Measurements from ENCODE around the gene FOXO6.
A peak's percentile ranks its signal among the peaks of the same experiment; 100 is the strongest.

The FOXO6 gene

DNA sequence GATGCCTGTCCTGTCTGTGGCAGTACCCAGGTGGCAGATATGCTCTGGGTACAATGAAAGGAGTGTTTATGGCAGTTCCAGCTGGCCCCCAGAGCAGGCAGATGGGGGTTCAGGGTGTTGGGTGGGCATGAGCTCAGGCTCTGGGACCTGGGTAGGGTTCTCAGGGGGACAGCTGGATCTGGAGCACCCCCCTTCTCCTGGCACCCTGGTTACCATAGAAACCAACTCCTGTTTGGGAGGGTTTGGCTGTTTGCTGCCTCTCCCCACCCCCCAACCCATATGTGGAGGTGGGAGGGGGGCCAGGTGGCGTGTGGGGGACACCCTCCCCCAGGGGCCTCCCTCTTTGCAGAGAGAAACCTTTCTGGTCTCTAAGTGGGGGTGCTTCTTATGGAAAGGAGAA is 7.1 kb downstream of the FOXO6 start:
- no peak for DNase-seq

DNA sequence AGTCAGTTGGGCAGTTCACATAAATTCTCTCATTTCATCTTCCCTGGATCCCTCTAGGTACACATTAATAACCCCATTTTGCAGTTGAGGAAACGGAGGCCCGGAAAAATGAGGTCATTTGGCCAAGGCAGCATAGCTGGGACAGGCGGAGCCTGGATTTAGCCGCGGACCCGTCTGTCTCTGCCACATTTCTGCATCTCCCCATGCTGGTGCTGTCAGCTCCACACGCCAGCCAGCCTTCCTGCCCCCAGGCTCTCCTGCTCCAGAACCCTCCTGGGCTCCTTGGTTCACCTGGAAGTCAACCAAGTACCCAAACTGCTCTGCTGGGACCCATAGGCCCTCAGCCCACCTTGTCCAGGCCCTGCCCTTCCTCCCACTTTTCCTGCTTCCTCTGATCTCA is 7.6 kb downstream of the FOXO6 start:
- DNase-seq = no peak

DNA sequence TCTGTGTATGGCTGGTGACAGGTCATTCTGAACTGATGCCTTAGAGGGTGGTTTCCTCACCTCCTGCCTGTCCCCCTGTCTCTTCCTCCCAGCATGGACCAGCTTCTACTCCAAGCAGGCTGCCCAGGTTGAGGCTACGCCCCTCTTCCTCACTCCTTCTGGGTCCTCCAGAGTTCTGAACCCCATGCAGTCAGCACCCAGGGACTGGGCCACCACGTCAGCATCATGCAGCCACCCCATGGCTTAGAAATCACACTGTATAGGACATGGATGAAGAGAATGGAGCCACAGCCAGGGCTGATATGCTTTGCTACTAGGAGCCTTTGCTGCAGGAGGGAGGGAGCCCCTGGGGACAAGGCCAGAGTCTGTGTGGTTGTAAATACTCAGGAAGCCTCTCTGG is 8.3 kb downstream of the FOXO6 start:
- no peak for DNase-seq

DNA sequence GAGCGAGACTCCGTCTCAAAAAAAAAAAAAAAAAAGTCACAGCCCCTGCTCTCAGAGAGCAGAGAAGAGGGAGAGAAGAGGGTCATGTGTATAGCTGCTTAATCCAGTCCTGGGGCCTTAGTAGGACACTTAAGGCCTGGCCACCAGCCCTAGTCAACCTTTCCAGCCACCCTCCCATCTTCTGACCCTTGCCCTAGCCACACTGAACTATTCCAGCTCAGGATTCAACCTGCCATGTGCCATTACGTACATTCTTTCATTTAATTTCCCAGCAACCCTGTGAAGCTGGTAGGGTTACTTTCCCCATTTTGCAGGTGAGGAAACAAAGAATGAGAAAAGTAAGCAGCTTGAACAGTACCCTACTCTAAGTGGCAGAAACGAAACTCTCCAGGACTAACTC is 9.0 kb downstream of the FOXO6 start:
- no peak for DNase-seq

- DNase-seq = no peak
These were observed 9.7 kb downstream of the FOXO6 start for GRCh38 chr1:41370756-41371420.

DNA sequence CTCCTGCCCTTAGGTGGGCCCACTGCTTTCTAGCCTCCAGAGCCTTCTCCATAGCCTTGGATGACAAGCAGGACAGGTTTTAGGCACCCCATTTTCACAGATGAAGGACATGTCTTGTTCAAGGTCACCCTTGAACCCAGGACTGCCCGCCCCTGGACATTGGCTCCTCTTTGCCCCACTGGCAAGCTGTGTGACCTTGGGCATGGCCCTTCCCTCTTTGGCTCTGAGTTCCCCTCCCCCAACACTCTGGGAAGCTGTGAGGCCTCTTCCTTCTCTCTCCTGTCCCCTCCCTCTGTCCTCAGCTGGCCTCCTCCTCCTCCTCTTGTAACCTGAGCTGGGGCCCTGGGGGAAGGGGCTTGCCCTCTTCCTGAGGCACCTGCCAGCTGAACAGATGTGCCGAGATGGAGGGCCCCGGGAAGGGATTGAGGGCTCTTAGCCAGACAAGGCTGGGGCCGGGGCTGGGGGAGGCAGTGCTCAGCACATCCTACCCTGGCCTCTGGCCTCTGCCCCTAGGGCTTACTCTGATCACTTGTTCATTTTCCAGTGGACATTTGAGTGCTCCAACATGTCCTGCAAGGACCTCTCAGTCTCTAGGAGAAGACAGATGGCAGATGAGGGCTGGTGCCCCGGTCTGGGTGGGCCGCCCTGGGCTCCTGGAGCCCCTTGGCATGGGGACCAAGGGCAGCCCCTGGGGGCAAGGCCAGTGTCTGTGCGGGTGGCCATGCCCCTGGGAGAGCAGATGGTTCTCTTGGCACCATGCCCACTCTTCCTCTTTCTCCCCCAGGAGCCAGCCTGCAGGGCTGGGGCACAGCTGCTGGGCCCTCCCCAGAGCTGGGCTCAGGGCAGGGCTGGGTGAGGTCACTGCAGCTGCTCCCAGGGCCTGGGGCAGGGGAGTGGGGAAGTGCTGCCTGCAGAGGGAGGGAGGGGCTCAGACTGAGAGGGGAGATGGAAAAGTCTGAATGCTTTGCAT is 10.7 kb downstream of the FOXO6 start:
- no peak for DNase-seq

GRCh38 chr1:41372600-41372993 is 11.4 kb downstream of the FOXO6 start:
- DNase-seq = no peak

- no peak for DNase-seq
These were observed 12.1 kb downstream of the FOXO6 start for GRCh38 chr1:41373373-41373772.

GRCh38 chr1:41374711-41375110 is 13.5 kb downstream of the FOXO6 start:
- DNase-seq = no peak

- no peak for DNase-seq
These were observed 16.2 kb downstream of the FOXO6 start for GRCh38 chr1:41377397-41377796.

DNA sequence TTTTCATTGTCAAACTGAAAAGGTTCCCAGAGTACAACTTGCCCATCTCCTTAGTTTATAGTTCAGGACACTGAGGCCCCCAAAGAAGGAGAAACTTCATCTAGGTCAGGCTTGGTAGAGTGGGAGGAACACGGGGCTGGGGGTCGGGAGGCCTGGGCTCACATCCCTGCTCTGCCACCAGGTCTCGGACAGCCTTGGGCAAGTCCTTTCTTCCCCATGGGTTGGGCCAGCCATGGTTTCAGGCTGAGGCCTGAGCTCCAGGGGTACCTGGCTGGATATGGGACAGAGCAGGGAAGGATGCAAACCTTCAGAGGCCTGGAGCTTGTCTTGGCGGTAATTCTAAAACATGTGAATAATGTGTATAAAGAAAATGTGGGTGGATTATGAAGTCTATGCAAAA is 17.0 kb downstream of the FOXO6 start:
- no peak for DNase-seq

- no peak for DNase-seq
These were observed 17.9 kb downstream of the FOXO6 start for GRCh38 chr1:41378999-41379737.

DNA sequence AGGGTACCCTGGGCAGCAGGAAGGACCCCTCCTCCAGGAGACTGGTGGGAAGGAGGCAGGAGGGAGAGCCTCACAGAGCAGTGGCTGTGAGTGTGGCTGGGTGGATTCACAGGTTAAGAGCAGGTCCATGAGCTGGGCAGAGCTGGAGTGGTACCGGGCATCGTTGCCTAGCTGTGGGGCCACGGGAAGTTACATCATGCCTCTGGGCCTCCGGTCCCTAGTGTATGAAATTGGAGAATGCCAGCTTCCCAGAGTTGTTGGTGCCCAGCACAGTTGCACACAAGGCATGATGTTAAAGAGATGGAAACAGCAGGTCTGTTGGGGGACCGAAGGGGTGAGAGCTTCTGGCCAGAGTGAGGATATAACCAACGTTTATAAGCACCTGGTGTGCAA is 18.5 kb downstream of the FOXO6 start:
- no peak for DNase-seq

GRCh38 chr1:41380195-41380594 is 19.0 kb downstream of the FOXO6 start:
- no peak for DNase-seq

DNA sequence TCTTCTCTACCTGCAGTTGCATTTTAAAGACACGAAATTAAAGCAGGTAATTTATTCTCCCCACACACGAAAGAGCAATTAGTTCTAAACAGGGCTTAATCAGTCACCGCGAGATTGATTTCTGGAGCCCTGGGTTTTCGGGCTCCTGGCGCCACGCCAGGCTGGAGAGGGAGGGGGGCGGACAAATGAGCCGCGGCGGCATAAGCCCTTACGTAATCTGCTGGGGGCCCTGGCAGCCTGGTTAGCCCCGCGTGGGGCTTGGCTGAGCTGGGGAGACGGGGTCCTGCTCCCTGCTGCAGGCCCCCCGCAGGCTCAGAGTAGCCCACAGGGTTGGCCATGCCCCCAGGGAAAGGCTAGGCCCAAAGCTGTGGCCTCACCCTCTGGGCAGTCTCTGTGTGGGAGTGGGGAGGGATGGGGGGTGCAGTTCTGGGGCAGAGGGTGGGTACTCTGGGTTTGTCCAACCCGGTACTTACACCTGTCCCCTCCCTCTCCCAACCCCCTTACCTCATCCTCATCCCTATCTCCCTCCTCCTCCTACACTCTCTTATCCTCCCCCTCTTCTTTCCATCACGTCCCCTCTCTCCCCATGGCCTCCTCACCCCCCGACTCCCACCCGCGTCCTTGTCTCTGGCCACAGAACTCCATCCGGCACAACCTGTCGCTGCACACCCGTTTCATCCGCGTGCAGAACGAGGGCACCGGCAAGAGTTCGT is 19.9 kb downstream of the FOXO6 start:
- DNase-seq = no peak

DNA sequence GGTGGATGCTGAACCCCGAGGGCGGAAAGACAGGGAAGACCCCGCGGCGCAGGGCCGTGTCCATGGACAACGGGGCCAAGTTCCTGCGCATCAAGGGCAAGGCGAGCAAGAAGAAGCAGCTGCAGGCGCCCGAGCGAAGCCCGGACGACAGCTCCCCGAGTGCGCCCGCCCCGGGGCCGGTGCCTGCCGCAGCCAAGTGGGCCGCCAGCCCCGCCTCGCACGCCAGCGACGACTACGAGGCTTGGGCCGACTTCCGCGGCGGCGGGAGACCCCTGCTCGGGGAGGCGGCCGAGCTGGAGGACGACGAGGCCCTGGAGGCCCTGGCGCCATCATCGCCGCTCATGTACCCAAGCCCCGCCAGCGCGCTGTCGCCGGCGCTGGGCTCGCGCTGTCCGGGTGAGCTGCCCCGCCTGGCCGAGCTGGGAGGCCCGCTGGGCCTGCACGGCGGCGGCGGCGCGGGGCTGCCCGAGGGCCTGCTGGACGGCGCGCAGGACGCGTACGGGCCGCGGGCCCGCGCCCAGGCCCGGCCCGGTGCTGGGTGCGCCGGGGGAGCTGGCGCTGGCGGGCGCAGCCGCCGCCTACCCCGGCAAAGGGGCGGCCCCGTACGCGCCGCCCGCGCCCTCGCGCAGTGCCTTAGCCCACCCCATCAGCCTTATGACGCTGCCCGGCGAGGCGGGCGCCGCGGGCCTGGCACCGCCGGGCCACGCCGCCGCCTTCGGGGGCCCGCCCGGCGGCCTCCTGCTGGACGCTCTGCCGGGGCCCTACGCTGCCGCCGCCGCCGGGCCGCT is 20.7 kb downstream of the FOXO6 start:
- DNase-seq = no peak

DNA sequence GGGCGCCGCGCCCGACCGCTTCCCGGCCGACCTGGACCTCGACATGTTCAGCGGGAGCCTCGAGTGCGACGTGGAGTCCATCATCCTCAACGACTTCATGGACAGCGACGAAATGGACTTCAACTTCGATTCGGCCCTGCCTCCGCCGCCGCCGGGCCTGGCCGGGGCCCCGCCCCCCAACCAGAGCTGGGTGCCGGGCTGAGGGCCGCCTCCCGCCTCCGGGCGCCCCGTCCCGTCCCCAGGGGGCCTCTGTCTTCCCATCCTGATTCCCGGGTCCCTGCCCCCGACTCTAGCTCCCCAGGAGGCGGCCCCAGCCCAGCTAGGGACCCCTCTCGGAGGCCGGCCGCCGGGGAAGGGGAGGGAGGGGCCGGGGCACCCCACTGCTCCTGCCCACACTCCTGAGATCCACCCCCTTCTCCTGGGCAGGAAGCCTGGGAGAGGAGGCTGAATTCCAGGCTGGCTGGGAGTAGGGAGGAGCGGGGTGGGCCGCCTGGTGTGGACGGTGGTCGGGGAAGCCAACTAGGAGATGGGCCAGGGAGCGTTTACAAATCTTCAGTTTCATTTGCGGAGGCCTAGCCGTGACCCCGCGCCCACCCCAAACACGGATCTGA is 21.4 kb downstream of the FOXO6 start:
- DNase-seq = no peak

GRCh38 chr1:41383094-41383852 is 22.0 kb downstream of the FOXO6 start:
- DNase-seq = peak; percentile 47

GRCh38 chr1:41384579-41384978 is 23.3 kb downstream of the FOXO6 start:
- DNase-seq = no peak

DNA sequence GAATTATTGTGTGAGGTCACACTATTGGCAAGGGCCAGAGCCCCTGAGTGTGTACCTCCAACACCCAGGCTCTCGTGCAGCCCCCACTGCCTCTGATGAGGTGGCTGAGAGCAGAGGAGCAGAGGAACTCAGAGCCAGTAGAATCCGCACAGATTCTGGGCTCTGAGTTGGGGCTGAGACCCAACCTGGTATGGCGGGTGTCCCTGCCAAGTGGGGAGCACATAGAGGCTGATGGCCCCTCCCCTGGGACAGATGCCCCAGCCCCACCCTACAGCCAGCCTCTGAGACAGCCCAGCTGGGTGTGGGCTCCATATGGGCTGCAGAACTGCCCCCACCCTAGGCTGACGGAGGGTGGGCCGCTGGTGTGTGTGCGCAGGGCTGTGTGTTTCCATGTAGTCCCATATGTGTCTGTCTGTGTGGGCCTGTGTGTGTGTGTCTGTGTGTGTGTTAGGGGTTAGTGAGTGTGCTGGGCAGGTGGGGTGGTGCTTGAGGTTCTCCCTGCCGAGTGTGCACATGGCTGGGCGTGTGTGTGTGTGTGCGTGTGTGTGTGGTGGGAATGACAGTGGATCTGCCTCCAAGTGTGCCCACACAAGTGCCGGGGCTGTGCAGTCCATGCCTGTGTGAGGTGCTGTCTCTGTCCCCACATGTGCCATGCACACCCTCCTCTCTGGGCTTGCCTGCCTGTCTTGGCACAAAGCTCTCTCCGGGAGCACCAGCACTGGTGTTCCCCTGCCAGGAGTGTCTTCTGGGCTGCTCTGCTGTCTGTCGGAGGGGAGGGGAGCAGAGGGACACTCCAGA is 24.4 kb downstream of the FOXO6 start:
- no peak for DNase-seq

Data from stimulated activated CD8-positive, alpha-beta memory T cell treated with anti-CD3 and anti-CD28 coated beads, Interleukin-4, amount 100 ng/mL, for 48 hours (primary cell).